DMS114 treated with DMSO at 0.1 percent for 48 hours (cell line): ENCODE measurements around the gene ADGRL3.
"Not testable (repeated sequence)": the region's sequence is repeated elsewhere in the genome, so short reads cannot be mapped to it uniquely, and the experiment has no call there.

ENCODE experiments used
- DNase-seq: peaks from one replicate; lab custom pipeline; 2025; ENCODE audit not compliant: unreplicated experiment; lab: John Stamatoyannopoulos, UW

ADGRL3 gene

DNA sequence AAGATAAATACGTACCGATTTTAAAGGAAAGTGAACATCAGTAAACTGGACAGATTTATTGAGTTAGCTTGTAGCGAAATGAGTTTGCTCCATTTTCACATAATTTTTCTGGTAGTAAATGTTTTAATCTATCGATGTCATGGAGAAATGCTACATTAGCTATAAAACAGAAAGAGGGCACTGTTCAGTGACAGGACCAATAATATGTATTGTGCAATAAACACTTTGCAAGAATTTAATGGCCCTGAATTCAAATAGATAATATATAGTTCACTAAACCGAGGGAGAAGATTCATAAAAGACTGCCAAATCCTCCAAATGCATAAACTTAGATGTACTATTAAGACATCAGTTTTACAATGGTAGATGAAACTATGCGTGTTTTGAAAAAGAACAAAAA lies 516.3 kb downstream of the ADGRL3 start:
- no peak for DNase-seq

DNA sequence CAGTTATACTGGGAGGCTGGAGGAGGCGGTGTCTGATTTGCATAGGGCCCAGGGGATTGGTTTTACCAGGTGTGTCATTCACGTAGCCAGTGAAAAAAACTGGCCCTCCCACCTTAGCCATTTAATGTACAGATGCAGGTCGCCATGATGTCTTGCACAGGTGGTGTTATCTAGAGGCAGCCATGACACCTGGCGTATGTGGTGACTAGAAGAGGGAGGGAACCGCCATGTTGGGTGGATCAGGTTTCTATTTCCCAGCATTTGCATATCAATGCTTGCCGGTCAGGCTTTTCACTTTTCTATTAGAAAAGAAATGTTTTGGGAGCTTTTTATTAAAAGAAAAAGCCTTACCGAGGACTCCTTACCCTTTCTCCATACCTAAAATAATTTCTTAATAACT lies 523.4 kb downstream of the ADGRL3 start:
- no peak for DNase-seq

DNA sequence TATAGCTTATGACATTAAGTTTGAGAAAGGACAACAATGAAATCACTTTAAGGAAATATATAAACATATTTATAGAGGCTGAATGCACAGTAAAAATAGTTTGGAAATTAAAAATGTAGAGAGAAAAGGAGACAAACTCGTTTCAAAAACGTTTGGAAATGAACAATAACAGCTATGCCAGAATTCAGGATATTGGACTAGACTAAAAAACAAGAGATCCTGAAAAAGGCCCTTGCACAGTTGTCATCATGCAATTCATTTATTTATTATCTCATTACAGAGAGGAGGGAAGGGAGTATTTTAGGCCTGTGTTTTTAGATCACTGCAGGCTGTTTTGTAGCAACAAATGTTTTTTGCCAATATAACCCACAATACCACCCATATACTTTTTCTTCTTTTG lies 527.2 kb downstream of the ADGRL3 start:
- no peak for DNase-seq

DNA sequence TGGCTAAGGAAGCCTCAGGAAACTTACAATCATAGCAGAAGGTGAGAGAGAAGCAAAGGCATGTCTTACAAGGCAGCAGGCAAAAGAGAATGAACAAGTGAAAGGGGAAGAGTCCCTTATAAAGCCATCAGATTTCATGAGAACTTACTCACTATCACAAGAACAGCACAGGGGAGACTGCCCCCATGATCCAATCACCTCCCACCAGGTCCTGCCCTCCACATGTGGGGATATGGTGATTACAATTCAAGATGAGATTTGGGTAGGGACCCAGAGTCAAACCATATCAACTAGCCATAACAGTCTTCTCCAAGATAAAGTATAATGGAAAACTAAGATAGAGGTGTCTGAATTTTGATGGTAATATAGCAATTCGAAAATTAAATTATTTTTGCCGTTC lies 534.3 kb downstream of the ADGRL3 start:
- no peak for DNase-seq

DNA sequence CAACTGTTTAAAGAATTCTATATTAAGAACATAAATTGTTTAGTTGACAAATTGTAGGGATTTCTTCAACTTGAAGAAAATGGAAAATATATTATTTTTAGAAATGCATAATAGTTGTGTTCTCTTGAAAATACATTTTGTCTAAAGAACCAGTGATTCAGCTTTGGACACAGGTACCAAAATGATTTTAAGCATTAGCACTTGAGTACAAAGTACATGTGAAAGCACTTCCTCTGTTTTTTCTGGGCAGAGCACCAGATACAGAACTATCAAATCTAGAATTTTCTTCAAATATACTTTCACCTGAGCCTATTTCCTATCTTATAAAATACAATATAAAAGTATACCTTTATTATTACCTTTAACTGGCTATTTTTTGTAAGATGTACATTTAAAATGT lies 539.8 kb downstream of the ADGRL3 start:
- DNase-seq = no peak

DNA sequence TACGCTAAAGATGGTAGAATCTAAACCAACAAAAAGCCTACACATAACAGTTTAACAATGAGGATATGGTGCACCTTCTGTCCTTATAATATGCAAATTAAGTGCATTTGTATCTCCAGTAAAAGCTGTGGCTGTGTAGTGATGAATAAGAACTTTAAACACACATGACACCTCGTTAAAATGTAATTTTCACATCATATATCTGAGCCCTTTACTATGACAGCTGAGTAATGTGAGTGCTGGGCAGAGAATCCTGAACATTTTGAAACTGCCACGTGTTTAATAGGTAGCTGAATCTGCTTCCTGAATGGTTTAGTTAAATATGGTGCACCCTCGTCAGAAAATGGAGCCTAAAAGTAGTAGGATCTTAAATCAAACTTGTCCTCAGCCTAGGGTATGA lies 540.8 kb downstream of the ADGRL3 start:
- DNase-seq = no peak

DNA sequence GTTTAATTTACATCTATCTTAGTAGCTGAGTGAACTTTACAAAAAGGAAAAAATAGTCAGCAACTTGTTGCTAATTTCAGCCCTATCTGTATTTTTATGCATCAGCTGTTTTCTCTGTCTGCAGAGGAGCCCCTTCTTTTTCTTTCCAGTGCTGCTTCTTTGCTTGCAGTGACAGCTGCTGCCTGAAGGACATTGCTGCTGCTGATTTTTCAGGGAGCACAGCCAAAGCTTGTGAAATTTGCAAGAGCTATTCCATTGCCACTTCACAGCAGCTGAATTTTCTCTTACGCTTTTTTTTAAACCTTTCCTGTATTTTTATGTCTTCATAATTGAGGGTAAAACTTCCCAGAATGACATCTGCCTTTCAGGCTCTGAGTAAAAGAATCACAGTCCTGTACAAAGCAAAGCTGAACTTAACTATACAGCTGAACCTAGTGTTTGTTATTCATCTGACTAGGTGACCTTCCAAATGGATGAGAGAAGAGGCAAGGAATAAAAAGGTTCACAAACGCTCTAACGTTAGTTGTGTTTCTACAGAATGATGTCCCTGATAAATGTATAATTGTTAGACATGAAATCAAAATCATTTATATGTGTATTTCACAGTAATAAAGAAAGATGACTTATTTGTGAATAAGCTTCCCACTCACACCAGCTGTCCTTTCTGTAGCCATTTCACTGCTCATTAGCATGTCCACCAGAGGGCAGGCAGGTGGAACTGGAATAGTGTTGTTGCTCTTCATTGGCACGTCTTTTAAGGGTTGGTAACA lies 541.4 kb downstream of the ADGRL3 start:
- no peak for DNase-seq

DNA sequence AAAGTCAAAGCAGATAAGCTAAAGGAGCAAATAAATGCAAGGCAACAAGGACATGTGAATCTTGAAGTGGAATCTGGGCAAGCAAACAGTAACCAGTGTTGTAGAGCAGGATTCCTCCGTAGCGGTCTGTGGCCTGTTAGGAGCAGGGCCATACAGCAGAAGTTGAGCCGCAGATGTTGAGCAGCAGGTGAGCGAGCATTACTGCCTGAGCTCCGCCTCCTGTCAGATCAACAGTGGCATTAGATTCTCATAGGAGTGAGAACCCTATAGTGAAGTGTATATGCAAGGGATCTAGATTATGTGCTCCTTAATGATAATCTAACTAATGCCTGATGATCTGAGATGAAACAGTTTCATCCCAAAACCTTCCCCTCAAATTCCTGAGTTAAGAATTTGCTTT lies 550.7 kb downstream of the ADGRL3 start:
- no peak for DNase-seq

DNA sequence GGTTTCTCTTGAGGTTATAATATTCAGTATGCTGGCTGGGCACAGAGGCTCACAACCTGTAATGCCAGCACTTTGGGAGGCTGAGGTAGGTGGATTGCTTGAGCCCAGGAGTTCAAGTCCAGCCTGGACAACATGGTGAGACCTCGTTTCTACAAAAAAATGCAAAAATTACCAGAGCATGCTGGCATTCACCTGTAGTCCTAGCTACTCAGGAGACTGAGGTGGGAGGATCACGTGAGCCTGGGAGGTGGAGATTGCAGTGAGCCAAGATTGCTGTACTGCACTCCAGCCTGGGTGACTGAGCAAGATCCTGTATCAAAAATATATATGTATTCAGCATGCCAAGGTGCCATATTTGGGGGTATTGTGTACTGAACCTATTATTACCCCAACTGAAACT lies 552.5 kb downstream of the ADGRL3 start:
- DNase-seq = no peak

DNA sequence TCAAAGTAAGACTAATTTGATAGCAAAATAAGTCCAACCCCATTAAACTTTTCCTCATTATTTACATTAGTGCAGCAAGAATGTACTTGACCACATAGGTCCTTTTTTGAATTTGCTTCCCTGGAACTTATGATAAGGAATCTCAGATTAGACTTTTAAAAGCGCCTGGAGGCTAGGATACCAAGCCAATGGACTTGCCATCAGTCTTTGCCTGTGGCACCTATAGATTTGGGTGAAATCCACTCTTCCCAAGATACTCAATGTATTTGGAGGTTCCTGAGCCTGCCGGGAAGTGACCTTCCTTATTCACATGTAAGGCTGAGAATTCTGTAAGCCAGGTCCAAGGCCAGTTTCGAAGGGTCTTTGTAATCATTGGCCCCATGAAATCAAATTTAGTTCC lies 553.6 kb downstream of the ADGRL3 start:
- no peak for DNase-seq

DNA sequence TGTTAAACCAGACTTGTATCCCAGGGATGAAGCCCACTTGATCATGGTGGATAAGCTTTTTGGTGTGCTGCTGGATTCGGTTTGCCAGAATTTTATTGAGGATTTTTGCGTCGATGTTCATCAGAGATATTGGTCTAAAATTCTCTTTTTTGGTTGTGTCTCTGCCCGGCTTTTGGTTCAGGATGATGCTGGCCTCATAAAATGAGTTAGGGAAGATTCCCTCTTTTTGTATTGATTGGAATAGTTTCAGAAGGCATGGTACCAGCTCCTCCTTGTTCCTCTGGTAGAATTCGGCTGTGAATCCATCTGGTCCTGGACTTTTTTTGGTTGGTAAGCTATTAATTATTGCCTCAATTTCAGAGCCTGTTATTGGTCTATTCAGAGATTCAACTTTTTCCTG lies 556.8 kb downstream of the ADGRL3 start:
- DNase-seq = not testable (repeated sequence)

DNA sequence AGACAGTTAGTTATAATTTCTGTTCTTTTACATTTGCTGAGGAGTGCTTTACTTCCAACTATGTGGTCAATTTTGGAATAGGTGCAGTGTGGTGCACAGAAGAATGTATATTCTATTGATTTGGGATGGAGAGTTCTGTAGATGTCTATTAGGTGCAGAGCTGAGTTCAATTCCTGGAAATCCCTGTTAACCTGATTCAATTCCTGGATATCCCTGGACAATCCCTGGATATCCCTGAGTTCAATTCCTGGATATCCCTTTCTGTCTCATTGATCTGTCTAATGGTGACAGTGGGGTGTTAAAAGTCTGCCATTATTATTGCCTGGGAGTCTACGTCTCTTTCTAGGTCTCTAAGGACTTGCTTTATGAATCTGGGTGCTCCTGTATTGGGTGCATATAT lies 557.9 kb downstream of the ADGRL3 start:
- not testable (repeated sequence) for DNase-seq

DNA sequence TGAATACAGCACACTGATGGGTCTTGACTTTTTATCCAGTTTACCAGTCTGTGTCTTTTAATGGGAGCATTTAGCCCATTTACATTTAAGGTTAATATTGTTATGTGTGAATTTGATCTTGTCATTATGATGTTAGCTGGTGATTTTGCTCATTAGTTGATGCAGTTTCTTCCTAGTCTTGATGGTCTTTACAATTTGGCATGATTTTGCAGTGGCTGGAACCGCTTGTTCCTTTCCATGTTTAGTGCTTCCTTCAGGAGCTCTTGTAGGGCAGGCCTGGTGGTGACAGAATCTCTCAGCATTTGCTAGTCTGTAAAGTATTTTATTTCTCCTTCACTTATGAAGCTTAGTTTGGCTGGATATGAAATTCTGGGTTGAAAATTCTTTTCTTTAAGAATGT lies 558.5 kb downstream of the ADGRL3 start:
- DNase-seq = not testable (repeated sequence)

DNA sequence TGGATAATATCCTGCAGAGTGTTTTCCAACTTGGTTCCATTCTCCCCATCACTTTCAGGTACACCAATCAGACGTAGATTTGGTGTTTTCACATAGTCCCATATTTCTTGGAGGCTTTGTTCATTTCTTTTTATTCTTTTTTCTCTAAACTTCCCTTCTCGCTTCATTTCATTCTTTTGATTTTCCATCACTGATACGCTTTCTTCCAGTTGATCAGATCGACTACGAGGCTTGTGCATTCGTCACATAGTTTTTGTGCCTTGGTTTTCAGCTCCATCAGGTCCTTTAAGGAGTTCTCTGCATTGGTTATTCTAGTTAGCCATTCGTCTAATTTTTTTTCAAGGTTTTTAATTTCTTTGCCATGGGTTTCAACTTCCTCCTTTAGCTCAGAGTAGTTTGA lies 559.1 kb downstream of the ADGRL3 start:
- not testable (repeated sequence) for DNase-seq

DNA sequence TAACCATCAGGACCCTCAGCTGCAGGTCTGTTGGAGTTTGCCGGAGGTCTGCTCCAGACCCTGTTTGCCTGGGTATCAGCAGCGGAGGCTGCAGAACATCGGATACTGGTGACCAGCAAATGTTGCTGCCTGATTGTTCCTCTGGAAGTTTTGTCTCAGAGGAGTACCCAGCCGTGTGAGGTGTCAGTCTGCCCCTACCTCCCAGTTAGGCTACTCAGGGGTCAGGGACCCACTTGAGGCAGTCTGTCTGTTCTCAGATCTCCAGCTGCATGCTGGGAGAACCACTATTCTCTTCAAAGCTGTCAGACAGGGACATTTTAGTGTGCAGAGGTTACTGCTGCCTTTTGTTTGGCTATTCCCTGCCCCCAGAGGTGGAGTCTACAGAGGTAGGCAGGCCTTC lies 559.8 kb downstream of the ADGRL3 start:
- DNase-seq = not testable (repeated sequence)

DNA sequence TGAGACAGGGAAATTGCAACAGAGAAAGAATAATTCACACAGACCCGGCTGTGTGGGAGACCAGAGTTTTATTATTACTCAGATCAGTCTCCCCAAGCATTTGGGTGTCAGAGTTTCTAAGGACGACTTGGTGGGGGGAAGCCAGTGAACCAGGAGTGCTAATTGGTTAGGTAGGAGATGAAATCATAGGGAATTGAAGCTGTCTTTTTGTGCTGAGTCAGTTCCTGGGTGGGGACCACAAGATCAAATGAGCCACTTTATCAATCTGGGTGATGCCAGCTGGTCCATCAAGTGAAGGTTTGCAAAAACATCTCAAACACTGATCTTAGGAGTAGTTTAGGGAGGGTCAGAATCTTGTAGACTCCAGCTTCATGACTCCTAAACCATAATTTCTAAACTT lies 560.7 kb downstream of the ADGRL3 start:
- DNase-seq = no peak

DNA sequence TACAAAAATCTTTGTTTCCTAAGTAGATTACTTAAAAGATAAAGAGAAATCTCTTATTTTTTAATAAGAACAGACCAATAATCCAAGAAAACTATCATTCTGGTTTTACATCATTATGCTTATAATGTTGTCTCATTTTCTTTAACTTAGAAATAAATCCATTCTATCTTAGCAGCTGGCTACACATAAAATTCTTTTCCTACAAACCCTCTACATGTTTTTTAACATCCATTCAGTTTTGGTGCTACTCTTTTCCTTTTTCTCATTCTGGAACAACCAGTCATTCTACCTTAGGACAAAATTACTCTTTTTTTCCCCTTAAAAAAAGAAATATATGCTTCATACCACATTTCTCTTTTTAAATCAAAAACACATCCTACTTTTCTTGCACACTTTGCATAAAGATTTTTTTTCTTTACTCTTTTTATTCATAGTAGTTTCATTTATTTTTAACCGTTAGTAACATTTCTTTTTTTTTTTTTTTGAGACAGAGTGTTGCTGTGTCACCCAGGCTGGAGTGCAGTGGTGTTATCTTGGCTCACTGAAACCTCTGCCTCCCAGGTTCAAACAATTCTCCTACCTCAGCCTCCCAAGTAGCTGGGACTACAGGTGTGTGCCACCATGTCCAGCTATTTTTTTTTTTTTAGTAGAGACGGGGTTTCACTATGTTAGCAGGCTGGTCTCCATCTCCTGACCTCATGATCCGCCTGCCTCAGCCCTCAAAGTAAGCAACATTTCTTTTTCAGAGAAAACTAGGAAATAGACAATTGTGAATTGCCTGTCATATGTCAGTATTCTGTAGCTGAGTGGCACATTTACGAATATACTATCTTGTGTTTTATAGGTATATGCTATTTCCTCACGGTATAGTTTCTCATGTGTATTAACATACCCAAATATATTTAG lies 562.8 kb downstream of the ADGRL3 start:
- DNase-seq = no peak

DNA sequence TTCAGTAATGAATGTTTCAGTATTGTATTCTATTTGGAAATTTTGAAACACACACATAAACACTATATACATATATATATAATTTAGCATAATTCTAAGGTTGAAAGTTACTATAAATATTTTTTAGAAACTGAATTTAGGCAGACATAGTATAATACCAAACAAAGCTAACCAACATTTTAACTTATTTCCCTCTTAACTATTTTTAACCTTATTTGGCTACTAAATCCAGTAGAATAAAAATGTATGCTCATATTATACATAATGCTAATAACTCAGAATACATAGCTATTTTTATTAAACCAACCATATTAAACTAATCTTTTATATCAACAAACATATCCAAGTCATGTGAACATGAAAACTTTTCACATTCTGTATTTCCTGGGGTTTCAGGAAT lies 563.6 kb downstream of the ADGRL3 start:
- DNase-seq = no peak

DNA sequence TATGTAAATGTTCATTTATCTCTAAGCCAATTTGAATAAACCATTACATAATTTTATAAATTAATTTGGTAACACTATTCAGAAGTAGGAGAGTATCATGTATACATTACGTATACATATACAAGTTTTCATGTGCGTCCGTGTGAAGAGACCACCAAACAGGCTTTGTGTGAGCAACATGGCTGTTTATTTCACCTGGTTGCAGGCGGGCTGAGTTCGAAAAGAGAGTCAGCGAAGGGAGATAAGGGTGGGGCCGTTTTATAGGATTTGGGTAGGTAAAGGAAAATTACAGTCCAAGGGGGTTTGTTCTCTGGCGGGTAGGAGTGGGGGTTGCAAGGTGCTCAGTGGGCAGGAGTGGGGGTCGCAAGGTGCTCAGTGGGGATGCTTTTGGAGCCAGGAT lies 564.0 kb downstream of the ADGRL3 start:
- DNase-seq = not testable (repeated sequence)

DNA sequence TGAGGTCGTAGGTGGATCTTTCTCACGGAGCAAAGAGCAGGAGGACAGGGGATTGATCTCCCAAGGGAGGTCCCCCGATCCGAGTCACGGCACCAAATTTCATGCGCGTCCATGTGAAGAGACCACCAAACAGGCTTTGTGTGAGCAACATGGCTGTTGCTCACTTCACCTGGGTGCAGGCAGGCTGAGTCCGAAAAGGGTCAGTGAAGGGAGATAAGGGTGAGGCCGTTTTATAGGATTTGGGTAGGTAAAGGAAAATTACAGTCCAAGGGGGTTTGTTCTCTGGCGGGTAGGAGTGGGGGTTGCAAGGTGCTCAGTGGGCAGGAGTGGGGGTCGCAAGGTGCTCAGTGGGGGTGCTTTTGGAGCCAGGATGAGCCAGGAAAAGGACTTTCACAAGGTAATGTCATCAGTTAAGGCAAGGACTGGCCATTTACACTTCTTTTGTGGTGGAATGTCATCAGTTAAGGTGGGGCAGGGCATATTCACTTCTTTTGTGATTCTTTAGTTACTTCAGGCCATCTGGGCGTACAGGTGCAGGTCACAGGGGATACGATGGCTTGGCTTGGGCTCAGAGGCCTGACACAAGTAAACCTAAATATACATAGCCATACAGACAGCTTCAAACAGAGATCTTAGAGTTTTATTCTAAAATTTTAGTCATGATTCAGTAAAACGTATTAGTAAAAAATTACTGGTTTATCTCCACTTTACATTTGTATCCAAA lies 569.5 kb downstream of the ADGRL3 start:
- not testable (repeated sequence) for DNase-seq

DNA sequence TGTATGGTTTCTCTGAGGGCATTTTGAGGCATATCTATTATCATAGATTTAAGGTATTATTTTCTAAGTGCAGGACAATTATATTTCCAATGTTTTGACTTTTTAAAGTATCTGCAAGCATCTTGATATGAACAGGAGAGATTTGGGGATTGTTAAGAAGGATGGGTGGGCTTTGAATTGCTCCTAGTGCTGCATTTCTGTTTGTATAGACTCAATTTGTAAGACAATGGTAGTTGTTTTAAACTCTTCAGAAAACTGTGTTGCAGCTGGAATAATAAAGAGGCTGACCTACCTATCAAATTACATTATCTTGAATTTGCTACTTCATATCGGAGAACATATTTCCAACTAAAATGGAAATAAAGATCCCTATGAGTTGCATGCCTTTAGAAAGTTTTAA lies 570.3 kb downstream of the ADGRL3 start:
- DNase-seq = no peak

DNA sequence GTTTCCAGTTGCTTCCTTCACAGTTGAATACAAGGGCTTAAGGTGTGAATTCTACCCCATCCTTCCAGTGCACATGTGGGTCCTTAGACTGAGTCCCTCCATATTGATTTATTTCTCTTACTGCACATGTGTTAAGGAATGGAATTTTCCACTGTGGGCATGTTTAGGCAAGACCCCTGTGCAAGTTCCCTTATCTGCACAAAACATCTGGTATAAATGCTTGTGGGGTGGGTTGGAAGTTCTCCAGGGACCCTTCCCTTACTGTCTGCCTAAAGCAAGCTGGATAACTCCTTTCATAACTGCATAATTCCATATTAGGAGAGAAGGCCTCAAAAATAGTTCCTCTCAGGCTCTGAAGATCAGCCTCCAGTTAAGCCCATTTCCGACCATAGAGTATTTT lies 570.9 kb downstream of the ADGRL3 start:
- no peak for DNase-seq
